HL-60 (cell line): ENCODE measurements around the gene SECISBP2.

ENCODE experiments used
- DNase-seq, 2 experiments: peaks; one replicate each; pipeline ENCODE4 v3.0.0-alpha.2; 2010 to 2020; ENCODE audit warnings: low read depth in 1 of 2, low spot score in 1 of 2
- H3K27ac ChIP-seq: fragments of 250-450 bp; sonication (Bioruptor Pico); replicated peaks from 2 replicates; pipeline ENCODE4 v1.5.1; 2020; ENCODE audit warnings: mild to moderate bottlenecking, moderate library complexity
- H3K27me3 ChIP-seq: fragments of 250-450 bp; sonication (Bioruptor Pico); 2 replicates; pipeline ENCODE4 v1.5.1; 2021; ENCODE audit warnings: mild to moderate bottlenecking, moderate library complexity; ENCODE audit not compliant: insufficient read depth, poor library complexity, severe bottlenecking
- H3K4me3 ChIP-seq: replicated peaks from 2 replicates; pipeline ENCODE4 v1.5.1; 2011; ENCODE audit warnings: mild to moderate bottlenecking, control low read depth, low read length; ENCODE audit not compliant: insufficient read depth
- GABPA ChIP-seq: IDR thresholded peaks from 2 replicates; pipeline ENCODE4 v1.6.1; 2012; ENCODE audit warnings: low read depth
- POLR2AphosphoS5 ChIP-seq: IDR thresholded peaks from 2 replicates; pipeline ENCODE4 v1.6.1; 2012; ENCODE audit warnings: low read depth
- SPI1 ChIP-seq: IDR thresholded peaks from 2 replicates; pipeline ENCODE4 v1.6.1; 2012; ENCODE audit warnings: low read depth, mild to moderate bottlenecking, borderline replicate concordance
- TF ChIP-seq, protein P1 (sequence below): IDR thresholded peaks from 2 replicates; pipeline ENCODE4 v1.6.1; 2012; ENCODE audit warnings: low read depth; ENCODE audit not compliant: insufficient replicate concordance
- TF ChIP-seq, protein P2 (sequence below): IDR thresholded peaks from one replicate; pipeline ENCODE4 v1.5.1; 2011; ENCODE audit warnings: low read length, control low read depth, inconsistent platforms; ENCODE audit not compliant: insufficient read depth

SECISBP2 gene

DNA sequence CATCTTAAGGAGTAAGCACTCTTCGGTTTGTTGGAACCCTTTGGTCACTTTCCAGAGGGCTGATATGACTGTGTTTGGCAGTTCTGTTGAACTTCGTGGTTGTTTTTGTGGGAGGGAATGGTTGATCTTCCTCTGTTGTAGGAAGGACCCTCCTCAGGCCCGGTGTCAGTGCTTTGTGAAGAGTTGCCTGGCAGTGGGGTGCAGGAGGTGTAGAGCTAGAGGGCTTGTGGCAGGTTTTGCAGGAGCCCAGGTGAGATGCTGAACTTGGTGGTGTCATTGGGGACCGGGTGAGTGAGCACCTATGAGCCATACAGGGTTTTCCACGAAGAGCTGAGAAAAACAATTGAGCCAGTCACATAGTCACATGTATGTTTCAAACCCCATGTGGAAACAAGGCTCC lies 27.2 kb downstream of the SECISBP2 start:
- no peak for DNase-seq
- Histone ChIP-seq H3K27me3 (no peaks in the 10 kb centered on the region), H3K4me3 (no peak overlapping the region), H3K27ac (no peak overlapping the region)
- no peak for TF ChIP-seq GABPA
- TF ChIP-seq, protein P1, sequence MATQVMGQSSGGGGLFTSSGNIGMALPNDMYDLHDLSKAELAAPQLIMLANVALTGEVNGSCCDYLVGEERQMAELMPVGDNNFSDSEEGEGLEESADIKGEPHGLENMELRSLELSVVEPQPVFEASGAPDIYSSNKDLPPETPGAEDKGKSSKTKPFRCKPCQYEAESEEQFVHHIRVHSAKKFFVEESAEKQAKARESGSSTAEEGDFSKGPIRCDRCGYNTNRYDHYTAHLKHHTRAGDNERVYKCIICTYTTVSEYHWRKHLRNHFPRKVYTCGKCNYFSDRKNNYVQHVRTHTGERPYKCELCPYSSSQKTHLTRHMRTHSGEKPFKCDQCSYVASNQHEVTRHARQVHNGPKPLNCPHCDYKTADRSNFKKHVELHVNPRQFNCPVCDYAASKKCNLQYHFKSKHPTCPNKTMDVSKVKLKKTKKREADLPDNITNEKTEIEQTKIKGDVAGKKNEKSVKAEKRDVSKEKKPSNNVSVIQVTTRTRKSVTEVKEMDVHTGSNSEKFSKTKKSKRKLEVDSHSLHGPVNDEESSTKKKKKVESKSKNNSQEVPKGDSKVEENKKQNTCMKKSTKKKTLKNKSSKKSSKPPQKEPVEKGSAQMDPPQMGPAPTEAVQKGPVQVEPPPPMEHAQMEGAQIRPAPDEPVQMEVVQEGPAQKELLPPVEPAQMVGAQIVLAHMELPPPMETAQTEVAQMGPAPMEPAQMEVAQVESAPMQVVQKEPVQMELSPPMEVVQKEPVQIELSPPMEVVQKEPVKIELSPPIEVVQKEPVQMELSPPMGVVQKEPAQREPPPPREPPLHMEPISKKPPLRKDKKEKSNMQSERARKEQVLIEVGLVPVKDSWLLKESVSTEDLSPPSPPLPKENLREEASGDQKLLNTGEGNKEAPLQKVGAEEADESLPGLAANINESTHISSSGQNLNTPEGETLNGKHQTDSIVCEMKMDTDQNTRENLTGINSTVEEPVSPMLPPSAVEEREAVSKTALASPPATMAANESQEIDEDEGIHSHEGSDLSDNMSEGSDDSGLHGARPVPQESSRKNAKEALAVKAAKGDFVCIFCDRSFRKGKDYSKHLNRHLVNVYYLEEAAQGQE: no peak
- TF ChIP-seq POLR2AphosphoS5: no peak
- no peak for TF ChIP-seq SPI1
- TF ChIP-seq, protein P2, sequence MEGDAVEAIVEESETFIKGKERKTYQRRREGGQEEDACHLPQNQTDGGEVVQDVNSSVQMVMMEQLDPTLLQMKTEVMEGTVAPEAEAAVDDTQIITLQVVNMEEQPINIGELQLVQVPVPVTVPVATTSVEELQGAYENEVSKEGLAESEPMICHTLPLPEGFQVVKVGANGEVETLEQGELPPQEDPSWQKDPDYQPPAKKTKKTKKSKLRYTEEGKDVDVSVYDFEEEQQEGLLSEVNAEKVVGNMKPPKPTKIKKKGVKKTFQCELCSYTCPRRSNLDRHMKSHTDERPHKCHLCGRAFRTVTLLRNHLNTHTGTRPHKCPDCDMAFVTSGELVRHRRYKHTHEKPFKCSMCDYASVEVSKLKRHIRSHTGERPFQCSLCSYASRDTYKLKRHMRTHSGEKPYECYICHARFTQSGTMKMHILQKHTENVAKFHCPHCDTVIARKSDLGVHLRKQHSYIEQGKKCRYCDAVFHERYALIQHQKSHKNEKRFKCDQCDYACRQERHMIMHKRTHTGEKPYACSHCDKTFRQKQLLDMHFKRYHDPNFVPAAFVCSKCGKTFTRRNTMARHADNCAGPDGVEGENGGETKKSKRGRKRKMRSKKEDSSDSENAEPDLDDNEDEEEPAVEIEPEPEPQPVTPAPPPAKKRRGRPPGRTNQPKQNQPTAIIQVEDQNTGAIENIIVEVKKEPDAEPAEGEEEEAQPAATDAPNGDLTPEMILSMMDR: no peak

DNA sequence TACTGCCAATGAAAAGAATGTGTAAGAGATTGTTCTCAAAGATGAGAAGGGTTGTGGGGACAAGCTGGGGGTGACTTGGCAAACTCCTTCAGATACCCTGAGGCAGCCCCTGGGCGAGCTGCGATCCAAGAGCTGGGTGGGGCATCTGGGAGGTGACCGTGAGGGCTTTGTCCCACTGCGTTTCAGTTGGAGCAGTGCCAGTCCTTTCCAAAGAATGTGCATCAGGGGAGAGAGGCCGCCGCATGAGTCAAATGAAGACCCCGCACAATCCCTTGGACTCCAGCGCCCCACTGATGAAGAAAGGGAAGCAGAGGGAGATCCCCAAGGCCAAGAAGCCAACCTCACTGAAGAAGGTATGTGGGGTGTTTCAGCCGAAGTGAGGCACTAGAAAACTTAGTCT lies 28.4 kb downstream of the SECISBP2 start:
- TF ChIP-seq, protein P2: no peak
- no peak for TF ChIP-seq SPI1
- no peak for TF ChIP-seq POLR2AphosphoS5
- no peak for TF ChIP-seq GABPA
- TF ChIP-seq, protein P1: no peak
- Histone ChIP-seq H3K4me3 (no peak overlapping the region), H3K27ac (no peak overlapping the region), H3K27me3 (no peaks in the 10 kb centered on the region)
- DNase-seq: no peak

DNA sequence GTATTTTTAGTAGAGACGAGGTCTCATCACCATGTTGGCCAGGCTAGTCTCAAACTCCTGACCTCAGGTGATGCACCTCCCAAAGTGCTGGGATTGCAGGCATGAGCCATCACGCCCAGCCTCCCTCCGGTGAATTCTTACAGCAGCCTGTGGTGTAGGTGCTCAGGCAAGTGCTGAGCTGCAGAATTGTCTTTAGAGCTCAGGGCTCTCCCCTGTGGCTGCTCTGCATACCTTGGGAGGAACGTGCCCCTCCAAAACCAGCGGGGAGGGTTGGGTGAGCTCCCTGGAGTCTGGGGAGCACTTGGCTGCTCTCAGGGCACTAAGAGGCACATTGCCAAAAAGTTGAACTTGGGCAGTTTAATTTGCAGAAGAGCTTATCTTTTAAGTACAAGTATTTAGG lies 29.4 kb downstream of the SECISBP2 start:
- Histone ChIP-seq H3K4me3 (no peak overlapping the region), H3K27me3 (no peaks in the 10 kb centered on the region), H3K27ac (no peak overlapping the region)
- no peak for DNase-seq
- TF ChIP-seq, protein P2: no peak
- TF ChIP-seq, protein P1: no peak
- no peak for TF ChIP-seq GABPA
- TF ChIP-seq POLR2AphosphoS5: no peak
- no peak for TF ChIP-seq SPI1
